Heart right ventricle (tissue), 16 donors: ENCODE results near the gene CEP128. TPM values are rescaled to one million over a fixed set of nuclear protein-coding genes. Genes with fewer than 3 reads are reported as not detected.

Experiments used
- ATAC-seq, 8 donors: fragments of 200-7000 bp; cut with Tn5 transposase; one replicate each; pipeline ENCODE4 v1.9.1; 2020; ENCODE audit warnings: mild to moderate bottlenecking in 8 of 8, moderate library complexity in 8 of 8, moderate number of reproducible peaks in 1 of 8
- DNase-seq, 2 donors: peaks; one replicate each; pipeline ENCODE4 v3.0.0-alpha.2; 2020
- H3K27ac ChIP-seq, 10 donors: fragments of 200-600 bp; sonication (generic) in 2 of 10; one replicate each; pipeline versions ENCODE4 v1.5.0 to v1.8.0; 2020 to 2022; ENCODE audit warnings: mild to moderate bottlenecking in 3 of 10
- H3K27me3 ChIP-seq, 7 donors: fragments of 200-600 bp; one replicate each; pipeline ENCODE4 v1.8.0; 2021 to 2022; ENCODE audit warnings: mild to moderate bottlenecking in 2 of 7
- H3K36me3 ChIP-seq, 9 donors: fragments of 200-600 bp; sonication (generic) in 1 of 9; one replicate each; pipeline versions ENCODE4 v1.5.0 to v1.8.0; 2020 to 2022; ENCODE audit warnings: mild to moderate bottlenecking in 2 of 9
- H3K4me1 ChIP-seq, 9 donors: fragments of 200-600 bp; sonication (generic) in 1 of 9; one replicate each; pipeline versions ENCODE4 v1.5.0 to v1.8.0; 2020 to 2022; ENCODE audit warnings: mild to moderate bottlenecking in 4 of 9
- H3K4me3 ChIP-seq, 10 donors: fragments of 200-600 bp; sonication (generic) in 2 of 10; one replicate each; pipeline versions ENCODE4 v1.5.0 to v1.8.0; 2020 to 2022; ENCODE audit warnings: mild to moderate bottlenecking in 7 of 10, moderate library complexity in 2 of 10
- H3K9me3 ChIP-seq, 11 donors: fragments of 200-600 bp in 10 of 11; sonication (generic) in 2 of 11; one replicate each; pipeline versions ENCODE4 v1.5.0 to v1.8.0; 2013 to 2022; ENCODE audit warnings: mild to moderate bottlenecking in 2 of 11, control low read depth in 1 of 11, moderate library complexity in 1 of 11
- CTCF ChIP-seq, 9 donors: fragments of 200-600 bp; sonication (generic) in 2 of 9; IDR thresholded peaks; one replicate each; pipeline versions ENCODE4 v1.5.0 to v1.8.0; 2021 to 2022; ENCODE audit warnings: antibody characterized with exemption in 9 of 9, mild to moderate bottlenecking in 5 of 9, moderate library complexity in 1 of 9
- WGBS, 2 donors: extraction: QIAGEN DNeasy Blood & Tissue Kit; methylation state at CpG; one replicate each; pipeline ENCODE4 v1.1.7; 2013; ENCODE audit warnings: inconsistent platforms in 1 of 2; 5-methylcytosine and 5-hydroxymethylcytosine counted together
- intact Hi-C, 10 donors: fragments of 100-400 bp; cut with DNase I; formaldehyde crosslinking; loops; one replicate each; pipeline versions ENCODE4 v1.11.1 to v1.14.2; 2022
- polyA plus RNA-seq, 2 donors: library from polyadenylated mRNA; stranded (reverse); fragments of 200-250 nt; gene quantifications; one replicate each; pipeline ENCODE4 v1.2.3, GENCODE V29; 2013
- total RNA-seq, 10 donors: library from RNA; stranded (reverse); fragmentation: NEBNext Ultra II Directional in 3 of 10; extraction: Animal tissue kit (Norgen Biotek cat#: 25700) in 3 of 10; gene quantifications; one replicate each; pipeline versions ENCODE4 v1.2.1 to v1.2.4, GENCODE V29; 2021 to 2023
- donor health status: Arrhythmogenic right ventricular cardiomyopathy.
- donor health status: ischemic (EF 13 %, LVEDD 7.1; RV severe dilation, severe dysfunction).
- donor health status: healthy with polysubstance abuse.
- donor health status: DM: no; HTN: yes; CAD: no.
- donor health status: DM: no; HTN: no; CAD: no.
- donor health status: ischemic (EF 25% LVEDD 6.9; RV normal size, moderate dysfunction).
- donor health status: ischemic (EF 25% LVEDD 5.7; RV mildly dilated, moderate dysfunction).
- donor health status: healthy.
- donor health status: DM: yes; HTN: yes; CAD: no.
- donor health status: Ischemic cardiomyopathy.
- donor health status: ischemic (EF 35%, LVEDD 5.7; RV mildly dilated, moderate dysfunction).
- donor health status: nonischemic (EF 11% LVEDD 7.7; RV severe dilation, severe dysfunction).
- donor health status: DM: yes; HTN: yes; CAD: no.
- donor health status: PGD.
- donor health status: ischemic (EF 29% LVEDD 5.4; RV normal size, mild dysfunction).
- donor health status: nonischemic (EF 23%, LVEDD 6.1; RV moderate dilation, normal function).

Gene CEP128
- total and polyA plus RNA-seq, 12 donors = 0.93 to 4.9 (median 3.3) TPM

DNA sequence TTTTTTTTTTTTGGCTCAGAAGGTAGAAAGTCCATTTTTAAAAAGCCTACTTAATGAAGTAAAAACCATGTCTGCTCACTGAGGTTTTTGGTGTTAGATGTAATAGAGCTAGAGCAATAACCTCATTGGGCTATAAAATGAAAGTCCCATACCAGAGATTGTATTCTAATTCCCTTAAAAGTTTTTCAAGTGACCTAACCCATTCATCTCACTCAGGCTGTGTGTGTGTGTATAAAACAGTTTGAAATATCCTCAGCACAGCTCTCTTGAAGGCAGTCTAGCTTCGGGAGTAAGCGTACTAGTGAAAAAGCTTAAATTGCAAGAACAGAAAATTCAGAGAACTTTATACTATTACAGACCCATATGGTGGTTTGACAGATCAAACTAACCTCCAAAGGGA lies 313.8 kb downstream of the CEP128 start:
- no peak for DNase-seq
- H3K27me3 ChIP-seq = no peaks in the 10 kb centered on the region
- no peaks in the 10 kb centered on the region for H3K4me1 ChIP-seq
- no peak overlapping the region for H3K27ac ChIP-seq
- H3K4me3 ChIP-seq = no peak overlapping the region
- no peak for ATAC-seq
- 90 to 92% methylated on average over 2 of the region's 2 CpGs for WGBS, 2 donors
- intact Hi-C loops = no loop called here
- TF ChIP-seq CTCF (IDR thresholded peaks at IDR 0.05) = no peak
- peaks cover 0 to 14% (median 0%) of the 10 kb centered on the region in 11 donors for H3K9me3 ChIP-seq
- no peaks in the 10 kb centered on the region for H3K36me3 ChIP-seq

DNA sequence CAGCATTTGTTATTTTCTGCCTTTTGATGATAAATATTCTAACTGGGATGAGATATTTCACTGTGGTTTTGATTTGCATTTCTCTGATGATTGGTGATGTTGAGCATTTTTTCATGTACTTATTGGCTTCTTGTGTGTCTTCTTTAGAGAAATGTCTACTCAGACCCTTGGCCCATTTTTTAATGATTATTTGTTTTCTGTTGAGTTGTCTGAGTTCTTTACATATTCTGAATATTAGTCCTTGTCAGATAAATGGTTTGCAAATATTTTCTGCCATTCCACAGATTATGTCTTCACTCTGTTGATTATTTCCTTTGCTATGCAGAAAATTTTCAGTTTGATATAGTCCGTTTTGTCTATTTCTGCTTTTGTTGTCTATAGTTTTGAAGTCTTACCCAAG lies 317.0 kb downstream of the CEP128 start:
- DNase-seq (no peak), ATAC-seq (no peak)
- TF ChIP-seq CTCF (IDR thresholded peaks at IDR 0.05) = no peak
- no peak overlapping the region for H3K27ac ChIP-seq
- no peaks in the 10 kb centered on the region for H3K36me3 ChIP-seq
- no peaks in the 10 kb centered on the region for H3K27me3 ChIP-seq
- no peak overlapping the region for H3K4me3 ChIP-seq
- H3K4me1 ChIP-seq = no peaks in the 10 kb centered on the region
- WGBS, 2 donors = 78 to 91% methylated on average over 1 of the region's 1 CpG
- peaks cover 0 to 14% (median 0%) of the 10 kb centered on the region in 11 donors for H3K9me3 ChIP-seq
- intact Hi-C loops = no loop called here

- WGBS, 2 donors = 69 to 83% methylated on average over 3 of the region's 3 CpGs
- Histone ChIP-seq H3K9me3 (peaks cover 0 to 14% (median 0%) of the 10 kb centered on the region in 11 donors), H3K4me1 (no peaks in the 10 kb centered on the region), H3K27me3 (no peaks in the 10 kb centered on the region), H3K27ac (no peak overlapping the region), H3K36me3 (no peaks in the 10 kb centered on the region), H3K4me3 (no peak overlapping the region)
- TF ChIP-seq CTCF (IDR thresholded peaks at IDR 0.05) = no peak
- DNase-seq (no peak), ATAC-seq (no peak)
- intact Hi-C loops = no loop called here
These were observed 319.8 kb downstream of the CEP128 start for GRCh38 chr14:80621701-80622100.

- WGBS, 2 donors = 83 to 95% methylated on average over 1 of the region's 1 CpG
- no peak for TF ChIP-seq CTCF (IDR thresholded peaks at IDR 0.05)
- Histone ChIP-seq H3K27ac (no peak overlapping the region), H3K9me3 (peaks cover 0 to 12% (median 0%) of the 10 kb centered on the region in 11 donors), H3K36me3 (no peaks in the 10 kb centered on the region), H3K4me1 (no peaks in the 10 kb centered on the region), H3K4me3 (no peak overlapping the region), H3K27me3 (no peaks in the 10 kb centered on the region)
- DNase-seq = no peak
- ATAC-seq = no peak
- intact Hi-C loops = no loop called here
These were observed 321.1 kb downstream of the CEP128 start for GRCh38 chr14:80620434-80620833.
